Duodenal mucosa (tissue), 2 donors: ENCODE data around the gene OR10H3.
"Not testable (repeated sequence)": the region's sequence is repeated elsewhere in the genome, so short reads cannot be mapped to it uniquely, and the experiment has no call there.

Experiments
- H3K27ac ChIP-seq: one replicate; pipeline ENCODE4 v1.7.0; 2013; ENCODE audit warnings: low read depth, low read length
- H3K27me3 ChIP-seq, 2 donors: one replicate each; pipeline ENCODE4 v1.7.0; 2013; ENCODE audit warnings: low read length in 2 of 2, control low read depth in 1 of 2; ENCODE audit not compliant: insufficient read depth in 2 of 2, control insufficient read depth in 1 of 2
- H3K36me3 ChIP-seq, 2 donors: one replicate each; pipeline ENCODE4 v1.7.0; 2013; ENCODE audit warnings: low read length in 2 of 2, control low read depth in 1 of 2; ENCODE audit not compliant: insufficient read depth in 2 of 2, control insufficient read depth in 1 of 2
- H3K4me1 ChIP-seq, 2 donors: one replicate each; pipeline ENCODE4 v1.7.0; 2013; ENCODE audit warnings: low read length in 2 of 2, control low read depth in 1 of 2; ENCODE audit not compliant: insufficient read depth in 2 of 2, control insufficient read depth in 1 of 2
- H3K4me3 ChIP-seq, 2 donors: one replicate each; pipeline ENCODE4 v1.7.0; 2013; ENCODE audit warnings: low read length in 2 of 2, low read depth in 1 of 2
- H3K9ac ChIP-seq, 2 donors: one replicate each; pipeline ENCODE4 v1.7.0; 2013; ENCODE audit warnings: low read length in 2 of 2, low read depth in 1 of 2
- H3K9me3 ChIP-seq, 2 donors: one replicate each; pipeline ENCODE4 v1.7.0; 2013; ENCODE audit warnings: low read length in 2 of 2, control low read depth in 1 of 2; ENCODE audit not compliant: control insufficient read depth in 1 of 2

OR10H3 gene

GRCh38 chr19:15730538-15730937 lies 7.2 kb upstream of the OR10H3 start:
- Histone ChIP-seq H3K36me3 (no peaks in the 10 kb centered on the region), H3K4me1 (no peaks in the 10 kb centered on the region), H3K27me3 (peaks cover 3 to 4% of the 10 kb centered on the region in 2 donors), H3K27ac (no peak overlapping the region), H3K9me3 (no peaks in the 10 kb centered on the region), H3K4me3 (no peak overlapping the region), H3K9ac (no peak overlapping the region)

GRCh38 chr19:15732388-15732787 lies 5.4 kb upstream of the OR10H3 start:
- no peak overlapping the region for H3K4me3 ChIP-seq
- no peaks in the 10 kb centered on the region for H3K9me3 ChIP-seq
- H3K27me3 ChIP-seq: peaks cover 0 to 3% of the 10 kb centered on the region in 2 donors
- H3K9ac ChIP-seq: no peak overlapping the region
- no peaks in the 10 kb centered on the region for H3K4me1 ChIP-seq
- no peaks in the 10 kb centered on the region for H3K36me3 ChIP-seq
- no peak overlapping the region for H3K27ac ChIP-seq

- no peaks in the 10 kb centered on the region for H3K9me3 ChIP-seq
These were observed 3.9 kb upstream of the OR10H3 start for GRCh38 chr19:15733895-15734294.

DNA sequence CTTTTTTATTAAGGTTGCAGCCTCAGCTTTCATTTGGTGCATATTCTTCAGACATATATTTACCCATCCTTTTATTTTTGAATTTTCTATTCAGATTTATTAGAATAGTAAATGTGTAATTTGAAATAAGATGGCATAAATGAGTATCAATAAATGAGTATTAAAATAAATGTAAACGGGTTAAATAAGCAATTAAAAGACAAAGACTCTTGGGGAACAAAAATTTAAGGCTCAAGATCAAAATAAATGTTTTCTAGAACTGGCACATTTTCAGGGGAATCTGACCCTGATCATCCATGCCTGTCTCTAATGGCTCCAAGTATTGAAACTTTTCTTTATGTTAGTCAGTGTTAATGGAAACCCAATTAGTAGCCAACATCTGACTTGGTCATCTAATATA lies 3.0 kb downstream of the OR10H3 start:
- H3K27ac ChIP-seq: no peak overlapping the region
- no peaks in the 10 kb centered on the region for H3K4me1 ChIP-seq
- H3K9ac ChIP-seq: no peak overlapping the region
- H3K9me3 ChIP-seq: peaks cover 11 to 14% of the 10 kb centered on the region in 2 donors
- no peak overlapping the region for H3K4me3 ChIP-seq
- H3K27me3 ChIP-seq: no peaks in the 10 kb centered on the region
- H3K36me3 ChIP-seq: no peaks in the 10 kb centered on the region

More at GRCh38 chr19:15733895-15734294, 3.9 kb upstream of the OR10H3 start:
- Histone ChIP-seq H3K4me1 (no peaks in the 10 kb centered on the region), H3K36me3 (no peaks in the 10 kb centered on the region), H3K4me3 (no peak overlapping the region), H3K9ac (no peak overlapping the region), H3K27me3 (peaks cover 0 to 3% of the 10 kb centered on the region in 2 donors), H3K27ac (no peak overlapping the region)

DNA sequence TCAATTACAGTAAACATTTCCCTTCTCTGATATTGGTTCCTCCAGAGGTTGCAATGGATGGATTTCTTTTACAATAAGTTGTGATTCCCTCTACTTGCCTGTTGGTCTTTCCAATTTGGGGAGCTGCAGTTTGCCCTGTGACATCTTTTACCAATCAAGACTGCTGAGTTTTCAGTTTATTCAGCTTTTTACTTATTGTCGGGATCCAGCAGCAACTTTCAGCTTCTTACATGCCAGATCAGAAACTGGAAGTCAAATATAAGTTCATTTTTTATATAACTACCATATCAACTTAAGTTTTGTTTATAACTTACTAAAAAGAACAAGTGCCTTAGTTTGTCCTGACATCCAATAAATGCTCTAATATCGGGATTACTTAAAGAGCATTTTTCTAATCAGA lies 10.5 kb downstream of the OR10H3 start:
- peaks cover 6 to 14% of the 10 kb centered on the region in 2 donors for H3K27me3 ChIP-seq

DNA sequence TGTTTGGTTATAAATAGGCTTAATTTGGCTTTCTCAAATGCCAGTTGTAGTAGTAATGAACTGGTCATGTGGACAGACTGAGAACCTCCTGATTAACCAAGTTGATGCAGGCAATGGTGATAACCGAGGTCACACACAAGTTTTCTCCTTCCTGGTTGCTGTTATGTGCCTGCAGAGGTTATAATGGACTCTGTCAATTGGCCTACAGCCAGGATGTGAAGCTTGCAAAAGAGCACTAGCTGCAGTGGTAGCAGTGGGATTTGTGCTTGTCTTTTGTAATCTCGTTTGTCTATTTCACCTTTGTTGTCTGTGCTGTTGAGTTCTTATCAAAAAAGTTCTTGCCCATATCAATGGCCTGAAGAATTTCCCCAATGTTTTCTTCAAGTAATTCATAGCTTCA lies 20.6 kb downstream of the OR10H3 start:
- Histone ChIP-seq H3K27me3 (peaks cover 0 to 8% of the 10 kb centered on the region in 2 donors), H3K4me3 (no peak overlapping the region), H3K27ac (no peak overlapping the region), H3K36me3 (no peaks in the 10 kb centered on the region), H3K9ac (no peak overlapping the region), H3K4me1 (peaks cover 0 to 2% of the 10 kb centered on the region in 2 donors), H3K9me3 (no peaks in the 10 kb centered on the region)

More for the DNA sequence above, 10.5 kb downstream of the OR10H3 start:
- Histone ChIP-seq H3K27ac (no peak overlapping the region), H3K4me3 (no peak overlapping the region), H3K9me3 (no peaks in the 10 kb centered on the region), H3K9ac (no peak overlapping the region), H3K36me3 (no peaks in the 10 kb centered on the region), H3K4me1 (no peaks in the 10 kb centered on the region)

GRCh38 chr19:15759962-15760565 lies 22.3 kb downstream of the OR10H3 start:
- H3K27ac ChIP-seq: no peak overlapping the region
- no peaks in the 10 kb centered on the region for H3K9me3 ChIP-seq
- H3K4me3 ChIP-seq: no peak overlapping the region
- H3K9ac ChIP-seq: no peak overlapping the region
- H3K27me3 ChIP-seq: peaks cover 0 to 8% of the 10 kb centered on the region in 2 donors
- H3K36me3 ChIP-seq: no peaks in the 10 kb centered on the region
- peaks cover 0 to 2% of the 10 kb centered on the region in 2 donors for H3K4me1 ChIP-seq

GRCh38 chr19:15769586-15769985 lies 31.8 kb downstream of the OR10H3 start:
- H3K4me1 ChIP-seq: no peaks in the 10 kb centered on the region
- no peaks in the 10 kb centered on the region for H3K27me3 ChIP-seq
- no peaks in the 10 kb centered on the region for H3K9me3 ChIP-seq
- no peaks in the 10 kb centered on the region for H3K36me3 ChIP-seq
- no peak overlapping the region for H3K9ac ChIP-seq
- H3K4me3 ChIP-seq: no peak overlapping the region
- no peak overlapping the region for H3K27ac ChIP-seq

DNA sequence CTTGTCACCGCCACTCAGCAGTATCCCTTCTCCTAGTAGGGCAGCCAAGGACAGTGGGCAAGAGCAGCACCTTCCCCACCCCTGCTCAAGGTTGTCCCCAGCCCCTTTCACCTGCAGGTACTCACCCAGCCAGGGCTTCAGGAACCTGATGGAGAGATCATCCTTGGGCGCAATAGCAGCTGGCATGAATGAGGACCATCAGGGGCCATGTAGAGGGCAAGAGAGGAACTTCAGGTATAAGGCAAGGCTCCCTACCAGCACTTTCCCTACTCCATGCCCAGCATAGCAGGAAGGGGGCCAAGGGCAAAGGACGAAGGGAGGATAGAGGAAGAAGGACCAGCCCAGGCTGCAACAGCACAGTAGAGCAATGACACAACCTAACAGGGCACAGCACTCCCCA lies 36.4 kb downstream of the OR10H3 start:
- H3K27ac ChIP-seq, H3K9ac ChIP-seq, H3K4me3 ChIP-seq, H3K36me3 ChIP-seq, H3K27me3 ChIP-seq, H3K9me3 ChIP-seq, H3K4me1 ChIP-seq: not testable (repeated sequence)

- H3K36me3 ChIP-seq: no peaks in the 10 kb centered on the region
- peaks cover 2% of the 10 kb centered on the region in 2 donors for H3K4me1 ChIP-seq
- no peak overlapping the region for H3K4me3 ChIP-seq
- no peak overlapping the region for H3K27ac ChIP-seq
- H3K9ac ChIP-seq: no peak overlapping the region
- no peaks in the 10 kb centered on the region for H3K27me3 ChIP-seq
- no peaks in the 10 kb centered on the region for H3K9me3 ChIP-seq
These were observed 37.5 kb downstream of the OR10H3 start for GRCh38 chr19:15775249-15775648.
